Calu3 (cell line): ENCODE measurements around the gene NDST3. TPM values are rescaled to one million over a fixed set of nuclear protein-coding genes. Genes with fewer than 3 reads are reported as not detected.
"Not testable (repeated sequence)": the region's sequence is repeated elsewhere in the genome, so short reads cannot be mapped to it uniquely, and the experiment has no call there.

Experiments
- BruUV-seq: library from RNA; stranded (reverse); fragments of 400-500 nt; replicated peaks from 2 replicates; lab custom pipeline; 2021; lab: Mats Ljungman, UMichigan
- CTCF ChIA-PET: fragments of 300-600 bp; sonication (Branson Sonifier 250); formaldehyde crosslinking; loops from one replicate; lab custom pipeline; 2022; ENCODE audit warnings: antibody characterized with exemption; lab: Charles Lee
- DNase-seq: peaks from one replicate; pipeline ENCODE4 v3.0.0; 2022
- H3K27ac Mint-ChIP-seq: one replicate; pipeline ENCODE4 v1.8.0; 2022; ENCODE audit warnings: mixed read lengths; ENCODE audit not compliant: unreplicated experiment
- H3K27me3 Mint-ChIP-seq: one replicate; pipeline ENCODE4 v1.8.0; 2022; ENCODE audit warnings: mixed read lengths; ENCODE audit not compliant: unreplicated experiment
- H3K36me3 Mint-ChIP-seq: one replicate; pipeline ENCODE4 v1.8.0; 2022; ENCODE audit warnings: mild to moderate bottlenecking, moderate library complexity, mixed read lengths; ENCODE audit not compliant: insufficient read depth, unreplicated experiment
- H3K4me1 Mint-ChIP-seq: one replicate; pipeline ENCODE4 v1.8.0; 2022; ENCODE audit warnings: mild to moderate bottlenecking, low read depth, mixed read lengths; ENCODE audit not compliant: unreplicated experiment
- H3K4me3 Mint-ChIP-seq: one replicate; pipeline ENCODE4 v1.8.0; 2022; ENCODE audit warnings: mild to moderate bottlenecking, low read depth, moderate library complexity, mixed read lengths; ENCODE audit not compliant: unreplicated experiment
- H3K9me3 Mint-ChIP-seq: one replicate; pipeline ENCODE4 v1.8.0; 2022; ENCODE audit warnings: low read depth, mixed read lengths; ENCODE audit not compliant: unreplicated experiment
- intact Hi-C: fragments of 100-400 bp; cut with micrococcal nuclease; formaldehyde crosslinking; loops from one replicate; pipeline ENCODE4 v1.10.0; 2022; ENCODE audit not compliant: unreplicated experiment
- total RNA-seq: library from RNA; stranded (reverse); gene quantifications from 2 replicates; pipeline ENCODE4 v1.2.3, GENCODE V29; 2022
- TF ChIP-seq, protein P1 (sequence below): fragments of 200-600 bp; IDR thresholded peaks from one replicate; pipeline ENCODE4 v1.8.0; 2022; ENCODE audit warnings: antibody characterized with exemption; ENCODE audit not compliant: unreplicated experiment

NDST3 gene
- total RNA-seq, 1 experiment from 2014 or later, result 0.12 TPM

DNA sequence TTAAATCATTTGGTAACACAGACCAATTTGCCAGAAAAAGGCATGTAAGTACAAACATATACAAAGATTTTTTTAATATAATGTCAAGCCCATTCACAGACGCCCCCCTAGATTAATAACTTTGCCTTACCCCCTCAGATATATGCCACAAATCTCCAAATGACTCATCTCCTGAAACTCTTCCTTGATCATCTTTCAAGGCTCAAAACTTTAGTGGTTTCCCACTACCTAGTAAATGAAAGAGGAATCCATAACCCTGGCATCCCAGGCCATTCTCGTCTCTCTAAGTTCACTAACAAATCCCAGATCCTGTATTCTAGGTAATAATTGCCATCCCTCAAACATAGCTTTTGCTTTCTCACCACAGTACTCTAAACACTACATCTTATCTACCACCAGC, 256.7 kb downstream of the NDST3 start:
- peaks cover 12% of the 10 kb centered on the region for H3K36me3 Mint-ChIP-seq
- intact Hi-C loops, result no loop called here
- no peak for DNase-seq
- TF ChIP-seq, protein P1, sequence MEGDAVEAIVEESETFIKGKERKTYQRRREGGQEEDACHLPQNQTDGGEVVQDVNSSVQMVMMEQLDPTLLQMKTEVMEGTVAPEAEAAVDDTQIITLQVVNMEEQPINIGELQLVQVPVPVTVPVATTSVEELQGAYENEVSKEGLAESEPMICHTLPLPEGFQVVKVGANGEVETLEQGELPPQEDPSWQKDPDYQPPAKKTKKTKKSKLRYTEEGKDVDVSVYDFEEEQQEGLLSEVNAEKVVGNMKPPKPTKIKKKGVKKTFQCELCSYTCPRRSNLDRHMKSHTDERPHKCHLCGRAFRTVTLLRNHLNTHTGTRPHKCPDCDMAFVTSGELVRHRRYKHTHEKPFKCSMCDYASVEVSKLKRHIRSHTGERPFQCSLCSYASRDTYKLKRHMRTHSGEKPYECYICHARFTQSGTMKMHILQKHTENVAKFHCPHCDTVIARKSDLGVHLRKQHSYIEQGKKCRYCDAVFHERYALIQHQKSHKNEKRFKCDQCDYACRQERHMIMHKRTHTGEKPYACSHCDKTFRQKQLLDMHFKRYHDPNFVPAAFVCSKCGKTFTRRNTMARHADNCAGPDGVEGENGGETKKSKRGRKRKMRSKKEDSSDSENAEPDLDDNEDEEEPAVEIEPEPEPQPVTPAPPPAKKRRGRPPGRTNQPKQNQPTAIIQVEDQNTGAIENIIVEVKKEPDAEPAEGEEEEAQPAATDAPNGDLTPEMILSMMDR, result no peak
- no peaks in the 10 kb centered on the region for H3K9me3 Mint-ChIP-seq
- no TSS peak for BruUV-seq
- H3K4me1 Mint-ChIP-seq, result no peaks in the 10 kb centered on the region
- H3K27me3 Mint-ChIP-seq, result no peaks in the 10 kb centered on the region
- H3K4me3 Mint-ChIP-seq, result no peak overlapping the region
- CTCF ChIA-PET, result no interaction called here
- no peak overlapping the region for H3K27ac Mint-ChIP-seq

DNA sequence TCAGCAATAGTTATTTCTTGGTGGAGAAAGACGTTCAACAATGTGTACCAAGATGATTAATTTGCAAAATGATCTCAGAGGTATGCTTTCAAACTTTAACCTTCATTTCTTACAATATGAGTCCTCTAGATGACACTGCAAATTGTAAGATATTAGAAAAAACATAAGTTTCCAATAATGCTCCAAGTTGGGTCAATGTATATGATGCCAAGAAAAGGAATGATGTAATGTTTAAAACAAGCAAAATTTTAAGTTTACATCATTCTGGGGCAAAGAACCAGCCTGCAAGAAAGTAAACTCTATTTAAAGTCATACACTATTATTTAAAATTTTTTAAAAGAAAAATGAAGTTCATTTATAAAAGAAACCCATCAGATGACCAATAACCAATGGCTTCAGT, 262.4 kb downstream of the NDST3 start:
- intact Hi-C loops, result no loop called here
- no peaks in the 10 kb centered on the region for H3K9me3 Mint-ChIP-seq
- TF ChIP-seq, protein P1, result no peak
- no peak overlapping the region for H3K4me3 Mint-ChIP-seq
- H3K27ac Mint-ChIP-seq, result no peak overlapping the region
- H3K27me3 Mint-ChIP-seq, result no peaks in the 10 kb centered on the region
- H3K4me1 Mint-ChIP-seq, result no peaks in the 10 kb centered on the region
- CTCF ChIA-PET, result no interaction called here
- H3K36me3 Mint-ChIP-seq, result peaks cover 5% of the 10 kb centered on the region
- no TSS peak for BruUV-seq
- no peak for DNase-seq

DNA sequence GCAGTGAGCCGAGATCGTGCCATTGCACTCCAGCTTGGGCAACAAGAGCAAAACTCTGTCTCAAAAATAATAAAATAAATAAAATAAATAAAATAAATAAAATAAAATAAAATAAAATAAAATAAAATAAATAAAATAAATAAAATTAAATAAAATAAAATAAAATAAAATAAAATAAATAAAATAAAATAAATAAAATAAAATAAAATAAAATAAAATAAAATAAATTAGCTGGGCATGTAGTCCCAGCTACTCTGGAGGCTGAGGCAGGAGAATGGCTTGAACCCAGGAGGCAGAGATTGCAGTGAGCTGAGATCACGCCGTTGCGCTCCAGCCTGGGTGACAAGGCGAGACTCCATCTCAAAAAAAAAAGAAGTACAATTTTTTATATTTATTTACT, 265.3 kb downstream of the NDST3 start:
- intact Hi-C loops, DNase-seq, H3K27me3 Mint-ChIP-seq, H3K4me3 Mint-ChIP-seq, H3K9me3 Mint-ChIP-seq, H3K36me3 Mint-ChIP-seq, CTCF ChIA-PET, H3K4me1 Mint-ChIP-seq, BruUV-seq, H3K27ac Mint-ChIP-seq: not testable (repeated sequence)

DNA sequence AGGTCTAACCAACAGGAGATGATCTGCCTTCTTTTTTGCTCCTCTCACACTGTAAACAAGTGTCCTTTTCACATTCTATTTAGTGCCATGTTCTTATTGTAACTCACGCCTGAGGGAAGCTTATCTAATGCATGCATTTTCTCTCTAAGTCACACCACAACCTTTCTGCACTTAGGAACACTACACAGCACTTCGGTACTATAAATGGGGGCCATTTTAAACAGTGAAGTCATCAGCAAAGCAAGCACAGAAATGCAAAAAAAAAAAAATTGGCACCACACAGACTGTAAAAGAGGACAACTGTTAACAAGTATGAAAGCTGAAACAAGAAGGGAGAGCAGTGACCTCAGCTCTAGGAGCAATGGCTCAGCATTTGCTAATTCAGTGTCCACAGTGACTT, 273.4 kb downstream of the NDST3 start:
- BruUV-seq, result no TSS peak
- intact Hi-C loops, result no loop called here
- no peaks in the 10 kb centered on the region for H3K27me3 Mint-ChIP-seq
- no peaks in the 10 kb centered on the region for H3K9me3 Mint-ChIP-seq
- DNase-seq, result no peak
- H3K36me3 Mint-ChIP-seq, result peaks cover 5% of the 10 kb centered on the region
- H3K4me1 Mint-ChIP-seq, result no peaks in the 10 kb centered on the region
- H3K4me3 Mint-ChIP-seq, result no peak overlapping the region
- no peak overlapping the region for H3K27ac Mint-ChIP-seq
- CTCF ChIA-PET, result no interaction called here
- TF ChIP-seq, protein P1, result no peak
